SK-N-SH (cell line): Measurements from ENCODE around the gene REEP3.

Experiments
- CHD2 ChIP-seq: fragments of 150-350 bp; IDR thresholded peaks from 2 replicates; pipeline ENCODE4 v1.6.1; 2018; ENCODE audit warnings: low read length; ENCODE audit not compliant: partially characterized antibody
- EP300 ChIP-seq, 2 experiments: IDR thresholded peaks; 2 replicates each; pipeline versions ENCODE4 v1.4.0 to v1.6.1; 2012; ENCODE audit warnings: borderline replicate concordance in 1 of 2, low read depth in 1 of 2, low read length in 1 of 2
- POLR2AphosphoS5 ChIP-seq: IDR thresholded peaks from 2 replicates; pipeline ENCODE4 v1.6.1; 2012; ENCODE audit warnings: low read depth, low read length
- RCOR1 ChIP-seq: fragments of 150-350 bp; IDR thresholded peaks from 2 replicates; pipeline ENCODE4 v1.6.1; 2017; ENCODE audit warnings: antibody characterized with exemption, low read length
- TF ChIP-seq, protein P1 (sequence below): fragments of 200-600 bp; sonication (generic); IDR thresholded peaks from 2 replicates; pipeline ENCODE4 v1.6.1; 2017; ENCODE audit warnings: antibody characterized with exemption, mild to moderate bottlenecking, moderate library complexity

DNA sequence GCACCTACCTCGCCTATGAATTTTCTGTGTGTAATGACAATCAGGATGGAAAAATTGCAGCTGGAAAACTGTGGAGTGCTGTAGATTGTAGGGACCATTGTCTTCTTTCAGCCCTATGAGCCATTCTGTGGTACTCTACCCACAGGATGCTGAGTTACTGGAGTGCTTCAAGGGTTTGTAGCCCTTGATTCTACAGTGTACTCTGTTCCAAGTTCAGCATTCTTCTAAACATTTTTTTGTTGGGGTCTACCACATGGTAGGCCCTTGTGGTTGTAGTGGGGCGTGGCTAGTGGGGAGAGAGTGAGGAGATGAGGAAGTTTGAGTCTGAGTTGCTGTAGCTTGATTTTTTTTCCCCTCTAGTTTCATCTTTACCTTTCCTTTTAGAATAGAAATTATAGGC is 33.5 kb downstream of the REEP3 start:
- TF ChIP-seq, protein P1, sequence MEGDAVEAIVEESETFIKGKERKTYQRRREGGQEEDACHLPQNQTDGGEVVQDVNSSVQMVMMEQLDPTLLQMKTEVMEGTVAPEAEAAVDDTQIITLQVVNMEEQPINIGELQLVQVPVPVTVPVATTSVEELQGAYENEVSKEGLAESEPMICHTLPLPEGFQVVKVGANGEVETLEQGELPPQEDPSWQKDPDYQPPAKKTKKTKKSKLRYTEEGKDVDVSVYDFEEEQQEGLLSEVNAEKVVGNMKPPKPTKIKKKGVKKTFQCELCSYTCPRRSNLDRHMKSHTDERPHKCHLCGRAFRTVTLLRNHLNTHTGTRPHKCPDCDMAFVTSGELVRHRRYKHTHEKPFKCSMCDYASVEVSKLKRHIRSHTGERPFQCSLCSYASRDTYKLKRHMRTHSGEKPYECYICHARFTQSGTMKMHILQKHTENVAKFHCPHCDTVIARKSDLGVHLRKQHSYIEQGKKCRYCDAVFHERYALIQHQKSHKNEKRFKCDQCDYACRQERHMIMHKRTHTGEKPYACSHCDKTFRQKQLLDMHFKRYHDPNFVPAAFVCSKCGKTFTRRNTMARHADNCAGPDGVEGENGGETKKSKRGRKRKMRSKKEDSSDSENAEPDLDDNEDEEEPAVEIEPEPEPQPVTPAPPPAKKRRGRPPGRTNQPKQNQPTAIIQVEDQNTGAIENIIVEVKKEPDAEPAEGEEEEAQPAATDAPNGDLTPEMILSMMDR: no peak
- TF ChIP-seq POLR2AphosphoS5 (no peak), EP300 (IDR thresholded peaks at IDR 0.05; ENCODE audit: borderline replicate concordance in 1 of 2, low read depth in 1 of 2, low read length in 1 of 2) (no peak), RCOR1 (no peak), CHD2 (no peak)
